Neural progenitor cell (in vitro differentiated cells): ENCODE measurements around the gene NOP14. TPM values are rescaled to one million over a fixed set of nuclear protein-coding genes. Genes with fewer than 3 reads are reported as not detected.
A peak's percentile ranks its signal among the peaks of the same experiment; 100 is the strongest.

Experiments
- DNase-seq: peaks from one replicate; pipeline ENCODE4 v3.0.0-alpha.2; 2016; ENCODE audit warnings: low spot score
- H2AFZ ChIP-seq: fragments of 200-600 bp; sonication (generic); replicated peaks from 2 replicates; pipeline ENCODE4 v1.6.1; 2016; ENCODE audit warnings: antibody characterized with exemption
- H3F3A ChIP-seq: fragments of 200-600 bp; sonication (generic); 2 replicates; pipeline ENCODE4 v1.6.1; 2016; ENCODE audit warnings: antibody characterized with exemption, low read depth
- H3K27ac ChIP-seq: fragments of 200-600 bp; sonication (generic); 2 replicates; pipeline ENCODE4 v1.5.1; 2016; ENCODE audit warnings: mild to moderate bottlenecking
- H3K27me3 ChIP-seq: fragments of 200-600 bp; sonication (generic); 2 replicates; pipeline ENCODE4 v1.6.1; 2016; ENCODE audit warnings: mild to moderate bottlenecking, moderate library complexity
- H3K36me3 ChIP-seq: fragments of 200-600 bp; sonication (generic); 2 replicates; pipeline ENCODE4 v1.5.1; 2016
- H3K4me1 ChIP-seq: fragments of 200-600 bp; sonication (generic); 2 replicates; pipeline ENCODE4 v1.6.1; 2016; ENCODE audit warnings: mixed run types
- H3K4me2 ChIP-seq: fragments of 200-600 bp; sonication (generic); 2 replicates; pipeline ENCODE4 v1.6.1; 2016
- H3K4me3 ChIP-seq: fragments of 200-600 bp; sonication (generic); 2 replicates; pipeline ENCODE4 v1.5.1; 2016
- H3K79me2 ChIP-seq: fragments of 200-600 bp; sonication (generic); 2 replicates; pipeline ENCODE4 v1.6.1; 2016; ENCODE audit warnings: low read depth
- H3K9ac ChIP-seq: fragments of 200-600 bp; sonication (generic); 2 replicates; pipeline ENCODE4 v1.6.1; 2016
- H3K9me3 ChIP-seq: fragments of 200-600 bp; sonication (generic); 2 replicates; pipeline ENCODE4 v1.5.1; 2016; ENCODE audit warnings: low read depth
- H4K20me1 ChIP-seq: fragments of 200-600 bp; sonication (generic); 2 replicates; pipeline ENCODE4 v1.6.1; 2016; ENCODE audit warnings: low read depth
- H3K27ac Mint-ChIP-seq: 3 replicates; pipeline ENCODE4 v1.8.0; 2021; ENCODE audit warnings: mixed read lengths
- H3K27me3 Mint-ChIP-seq: 2 replicates; pipeline ENCODE4 v1.8.0; 2022; ENCODE audit warnings: low read depth, mild to moderate bottlenecking, inconsistent platforms, moderate library complexity, mixed read lengths; ENCODE audit not compliant: insufficient read depth
- H3K36me3 Mint-ChIP-seq: 3 replicates; pipeline ENCODE4 v1.8.0; 2021; ENCODE audit warnings: mixed read lengths
- H3K4me1 Mint-ChIP-seq: 3 replicates; pipeline ENCODE4 v1.8.0; 2021; ENCODE audit warnings: mixed read lengths
- H3K4me3 Mint-ChIP-seq: 3 replicates; pipeline ENCODE4 v1.8.0; 2021; ENCODE audit warnings: mild to moderate bottlenecking, moderate library complexity, mixed read lengths
- H3K9me3 Mint-ChIP-seq: 3 replicates; pipeline ENCODE4 v1.8.0; 2020; ENCODE audit warnings: mixed read lengths
- EZH2 ChIP-seq: fragments of 200-600 bp; sonication (generic); IDR thresholded peaks from 2 replicates; pipeline ENCODE4 v1.6.1; 2017; ENCODE audit warnings: antibody characterized with exemption, mild to moderate bottlenecking, moderate library complexity
- EZH2phosphoT487 ChIP-seq: fragments of 200-600 bp; sonication (generic); IDR thresholded peaks from 2 replicates; pipeline ENCODE4 v1.6.1; 2017; ENCODE audit warnings: antibody characterized with exemption
- total RNA-seq: library from RNA; depleted of rRNA; stranded (reverse); fragments of >200 nt; gene quantifications from 2 replicates; pipeline ENCODE4 v1.2.3, GENCODE V29; 2015; ENCODE audit warnings: low replicate concordance
- TF ChIP-seq, protein P1 (sequence below): fragments of 200-600 bp; sonication (generic); IDR thresholded peaks from 2 replicates; pipeline ENCODE4 v1.5.1; 2017; ENCODE audit warnings: antibody characterized with exemption, mild to moderate bottlenecking

Gene NOP14
- total RNA-seq, 1 donor from 2014 or later: 16.8 TPM

DNA sequence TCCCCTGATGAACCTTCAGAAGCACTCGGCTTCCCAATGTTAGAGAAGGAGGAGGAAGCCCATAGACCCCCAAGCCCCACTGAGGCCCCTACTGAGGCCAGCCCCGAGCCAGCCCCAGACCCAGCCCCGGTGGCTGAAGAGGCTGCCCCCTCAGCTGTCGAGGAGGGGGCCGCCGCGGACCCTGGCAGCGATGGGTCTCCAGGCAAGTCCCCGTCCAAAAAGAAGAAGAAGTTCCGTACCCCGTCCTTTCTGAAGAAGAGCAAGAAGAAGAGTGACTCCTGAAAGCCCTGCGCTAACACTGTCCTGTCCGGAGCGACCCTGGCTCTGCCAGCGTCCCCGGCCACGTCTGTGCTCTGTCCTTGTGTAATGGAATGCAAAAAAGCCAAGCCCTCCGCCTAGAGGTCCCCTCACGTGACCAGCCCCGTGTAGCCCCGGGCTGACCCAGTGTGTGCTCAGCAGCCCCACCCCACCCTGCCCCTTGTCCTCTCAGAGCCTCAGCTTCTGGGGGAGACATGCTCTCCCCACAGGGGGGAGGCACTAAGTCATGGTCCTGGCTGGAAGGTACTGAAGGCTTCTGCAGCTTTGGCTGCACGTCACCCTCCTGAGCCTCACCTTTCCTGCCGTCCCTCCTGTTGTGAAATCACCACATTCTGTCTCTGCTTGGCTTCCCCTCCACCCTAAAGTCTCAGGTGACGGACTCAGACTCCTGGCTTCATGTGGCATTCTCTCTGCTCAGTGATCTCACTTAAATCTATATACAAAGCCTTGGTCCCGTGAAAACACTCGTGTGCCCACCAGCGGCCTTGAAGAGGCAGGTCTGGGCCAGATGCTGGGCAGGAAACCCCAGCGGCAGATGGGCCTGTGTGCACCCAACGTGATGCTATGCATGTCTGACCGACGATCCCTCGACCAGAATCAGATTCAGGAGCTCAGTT lies 34.7 kb downstream of the NOP14 start:
- Mint-ChIP-seq H3K4me1 (peaks cover 17% of the 10 kb centered on the region), H3K4me3 (no peak overlapping the region), H3K27me3 (peaks cover 7% of the 10 kb centered on the region), H3K27ac (peak overlapping the region; percentile 90), H3K9me3 (no peaks in the 10 kb centered on the region), H3K36me3 (peaks cover 23% of the 10 kb centered on the region)
- no peak overlapping the region for H3K27ac ChIP-seq
- H2AFZ ChIP-seq: no peak overlapping the region
- H3K27me3 ChIP-seq: no peaks in the 10 kb centered on the region
- H3K79me2 ChIP-seq: peaks cover 7% of the 10 kb centered on the region
- no peak overlapping the region for H3K4me2 ChIP-seq
- H3K9me3 ChIP-seq: no peaks in the 10 kb centered on the region
- H3K36me3 ChIP-seq: no peaks in the 10 kb centered on the region
- TF ChIP-seq, protein P1, sequence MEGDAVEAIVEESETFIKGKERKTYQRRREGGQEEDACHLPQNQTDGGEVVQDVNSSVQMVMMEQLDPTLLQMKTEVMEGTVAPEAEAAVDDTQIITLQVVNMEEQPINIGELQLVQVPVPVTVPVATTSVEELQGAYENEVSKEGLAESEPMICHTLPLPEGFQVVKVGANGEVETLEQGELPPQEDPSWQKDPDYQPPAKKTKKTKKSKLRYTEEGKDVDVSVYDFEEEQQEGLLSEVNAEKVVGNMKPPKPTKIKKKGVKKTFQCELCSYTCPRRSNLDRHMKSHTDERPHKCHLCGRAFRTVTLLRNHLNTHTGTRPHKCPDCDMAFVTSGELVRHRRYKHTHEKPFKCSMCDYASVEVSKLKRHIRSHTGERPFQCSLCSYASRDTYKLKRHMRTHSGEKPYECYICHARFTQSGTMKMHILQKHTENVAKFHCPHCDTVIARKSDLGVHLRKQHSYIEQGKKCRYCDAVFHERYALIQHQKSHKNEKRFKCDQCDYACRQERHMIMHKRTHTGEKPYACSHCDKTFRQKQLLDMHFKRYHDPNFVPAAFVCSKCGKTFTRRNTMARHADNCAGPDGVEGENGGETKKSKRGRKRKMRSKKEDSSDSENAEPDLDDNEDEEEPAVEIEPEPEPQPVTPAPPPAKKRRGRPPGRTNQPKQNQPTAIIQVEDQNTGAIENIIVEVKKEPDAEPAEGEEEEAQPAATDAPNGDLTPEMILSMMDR: no peak
- TF ChIP-seq EZH2phosphoT487 (no peak), EZH2 (no peak)
- no peak overlapping the region for H3K9ac ChIP-seq
- H3K4me3 ChIP-seq: no peak overlapping the region
- no peak for DNase-seq
- H4K20me1 ChIP-seq: peaks cover 13% of the 10 kb centered on the region
- H3K4me1 ChIP-seq: peaks cover 17% of the 10 kb centered on the region
- peaks cover 20% of the 10 kb centered on the region for H3F3A ChIP-seq

DNA sequence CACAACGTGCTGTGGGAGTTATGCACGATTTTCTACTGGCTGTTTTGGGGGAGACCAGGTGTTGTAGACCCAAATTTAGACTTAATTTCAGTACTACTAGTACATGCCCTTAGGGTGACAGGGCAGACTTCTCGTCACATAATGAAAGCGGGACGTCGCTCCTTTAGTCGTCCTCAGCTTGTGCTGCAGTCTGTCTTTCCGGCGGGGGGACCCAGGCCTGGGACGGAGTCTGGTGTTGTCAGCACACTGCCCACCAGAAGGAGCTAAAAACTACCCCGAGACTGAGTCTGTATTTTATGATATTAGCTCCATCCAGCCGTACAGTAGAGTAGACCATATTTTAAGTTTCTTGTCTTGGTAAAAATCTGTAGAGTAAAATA lies 35.5 kb downstream of the NOP14 start:
- Histone ChIP-seq H3K36me3 (no peaks in the 10 kb centered on the region), H3F3A (peaks cover 13% of the 10 kb centered on the region), H3K79me2 (no peaks in the 10 kb centered on the region), H3K4me2 (no peak overlapping the region), H3K27ac (no peak overlapping the region), H2AFZ (no peak overlapping the region), H3K27me3 (no peaks in the 10 kb centered on the region), H3K4me3 (no peak overlapping the region), H3K9me3 (no peaks in the 10 kb centered on the region), H4K20me1 (peaks cover 5% of the 10 kb centered on the region), H3K9ac (no peak overlapping the region), H3K4me1 (peaks cover 18% of the 10 kb centered on the region)
- Mint-ChIP-seq H3K27me3 (peaks cover 4% of the 10 kb centered on the region), H3K36me3 (peaks cover 26% of the 10 kb centered on the region), H3K4me3 (no peak overlapping the region), H3K27ac (peak overlapping the region; percentile 72), H3K4me1 (peaks cover 20% of the 10 kb centered on the region), H3K9me3 (no peaks in the 10 kb centered on the region)
- no peak for DNase-seq
- TF ChIP-seq EZH2 (no peak), EZH2phosphoT487 (no peak)
- TF ChIP-seq, protein P1: no peak

DNA sequence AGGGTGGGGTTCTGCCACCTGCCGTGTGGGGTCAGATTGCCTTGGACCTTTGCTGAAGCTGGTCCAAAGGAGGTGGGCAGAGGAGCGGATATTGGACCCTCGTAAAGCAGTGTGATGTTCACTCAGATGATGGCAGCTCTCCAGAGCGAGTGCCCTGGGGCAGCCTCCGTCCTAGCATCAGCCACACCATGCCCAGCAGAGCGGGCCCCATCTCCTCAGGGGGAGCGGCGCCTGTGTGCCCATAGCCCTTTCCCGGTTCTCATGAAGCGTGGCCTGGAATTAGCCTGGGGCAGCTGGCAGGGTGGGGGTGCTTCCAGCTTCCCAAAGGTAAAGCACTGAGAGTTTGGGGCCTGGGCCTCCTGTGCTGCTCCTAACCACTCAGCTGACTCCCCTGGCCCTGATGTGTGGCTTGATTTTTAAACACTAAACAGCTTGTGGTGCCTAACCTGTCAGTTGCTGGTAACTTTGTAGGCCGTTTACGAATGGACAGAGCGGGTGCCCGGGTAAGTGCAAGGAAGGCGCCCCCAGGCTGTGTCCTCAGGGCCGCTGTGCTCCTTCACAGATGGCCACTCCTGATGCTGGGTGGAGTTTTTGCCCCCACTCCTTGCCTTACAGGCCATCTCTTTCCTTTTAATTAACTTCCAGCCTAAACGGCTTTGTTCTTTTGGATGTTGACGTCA lies 36.0 kb downstream of the NOP14 start:
- Histone ChIP-seq H2AFZ (no peak overlapping the region), H3K4me1 (peaks cover 24% of the 10 kb centered on the region), H3K9me3 (no peaks in the 10 kb centered on the region), H3F3A (peaks cover 15% of the 10 kb centered on the region), H3K36me3 (no peaks in the 10 kb centered on the region), H3K9ac (no peak overlapping the region), H3K27ac (no peak overlapping the region), H3K27me3 (no peaks in the 10 kb centered on the region), H3K4me3 (no peak overlapping the region), H3K4me2 (no peak overlapping the region), H4K20me1 (peaks cover 5% of the 10 kb centered on the region), H3K79me2 (no peaks in the 10 kb centered on the region)
- Mint-ChIP-seq H3K27ac (peak overlapping the region; percentile 72), H3K9me3 (no peaks in the 10 kb centered on the region), H3K36me3 (peaks cover 26% of the 10 kb centered on the region), H3K4me1 (peaks cover 26% of the 10 kb centered on the region), H3K27me3 (peaks cover 4% of the 10 kb centered on the region), H3K4me3 (no peak overlapping the region)
- TF ChIP-seq, protein P1: no peak
- TF ChIP-seq EZH2phosphoT487 (no peak), EZH2 (no peak)
- no peak for DNase-seq
